ENCODE results near the gene DAZAP2. TPM values are rescaled to one million over a fixed set of nuclear protein-coding genes. Genes with fewer than 3 reads are reported as not detected.
"Not testable (repeated sequence)": the region's sequence is repeated elsewhere in the genome, so short reads cannot be mapped to it uniquely, and the experiment has no call there.

The DAZAP2 gene
- total and polyA plus RNA-seq, 9 of the 15 experiments (the other 6 are each of a cell fraction or from before 2014, with no cell fraction given): 116 to 668 (median 227) TPM

DNA sequence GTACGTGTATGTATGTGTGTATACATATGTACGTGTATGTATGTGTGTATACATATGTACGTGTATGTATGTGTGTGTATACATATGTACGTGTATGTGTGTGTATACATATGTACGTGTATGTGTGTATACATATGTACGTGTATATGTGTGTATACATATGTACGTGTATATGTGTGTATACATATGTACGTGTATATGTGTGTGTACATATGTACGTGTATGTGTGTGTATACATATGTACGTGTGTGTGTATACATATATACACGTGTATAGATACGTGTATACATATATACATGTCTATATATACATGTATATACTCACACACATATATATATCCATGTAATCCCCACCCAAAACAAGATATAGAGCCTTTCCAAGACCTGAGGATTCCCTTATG, 18.8 kb upstream of the DAZAP2 start:
- Histone ChIP-seq H3K4me1 (replicated peaks in 1 of 2; ENCODE audit: control insufficient read depth in 2 of 2, insufficient read depth in 2 of 2, low read length in 2 of 2) (peaks cover 21 to 22% of the 10 kb centered on the region in 2 experiments; a peak in 4 of 5 replicates), H3K9ac (ENCODE audit: insufficient read depth in 1 of 2, low read depth in 2 of 2, low read length in 2 of 2) (peak overlapping the region in 1 of 2 experiments; percentile 91; a peak in 2 of 4 replicates), H3K79me2 (ENCODE audit: control insufficient read depth, insufficient read depth, low read length) (peaks cover 22% of the 10 kb centered on the region), H3K4me2 (ENCODE audit: insufficient read depth, low read length) (peak overlapping the region; percentile 91; the same call in 1 of the 2 replicates)
- H4K20me1 ChIP-seq (replicated peaks; ENCODE audit: control insufficient read depth, insufficient read depth, low read length); H3K27ac ChIP-seq (ENCODE audit: extremely low read depth, low read depth, low read length); H2AFZ ChIP-seq (ENCODE audit: low read depth, low read length); ATAC-seq; H3K4me3 ChIP-seq; BruUV-seq (replicated peaks); DNase-seq (ENCODE audit: extremely low read depth in 1 of 4, low spot score in 3 of 4); H3K9me3 ChIP-seq (replicated peaks; ENCODE audit: control insufficient read depth, insufficient read depth, low read depth, low read length); CTCF ChIA-PET (ENCODE audit: low intra/inter-chr PET ratio); H3K27me3 ChIP-seq (ENCODE audit: control insufficient read depth in 2 of 2, insufficient read depth in 2 of 2, low read length in 2 of 2); H3K36me3 ChIP-seq (ENCODE audit: control insufficient read depth, insufficient read depth, low read length); H3K9me1 ChIP-seq (ENCODE audit: control insufficient read depth, insufficient read depth, low read length); in situ Hi-C loops (cut with MboI); FAIRE-seq: not testable (repeated sequence)
- POLR2A ChIA-PET: interaction anchor here (0.6 to 0.8 kb wide), 2 partner anchors 11 to 30 kb away, joined by 3 read pairs; no protein-coding TSS in a partner anchor
- peak; percentile 64; the same call in 1 of the 2 replicates for TF ChIP-seq ZKSCAN8 (CRISPR knock-in tag; IDR thresholded peaks at IDR 0.05)
- TF ChIP-seq, protein P1, sequence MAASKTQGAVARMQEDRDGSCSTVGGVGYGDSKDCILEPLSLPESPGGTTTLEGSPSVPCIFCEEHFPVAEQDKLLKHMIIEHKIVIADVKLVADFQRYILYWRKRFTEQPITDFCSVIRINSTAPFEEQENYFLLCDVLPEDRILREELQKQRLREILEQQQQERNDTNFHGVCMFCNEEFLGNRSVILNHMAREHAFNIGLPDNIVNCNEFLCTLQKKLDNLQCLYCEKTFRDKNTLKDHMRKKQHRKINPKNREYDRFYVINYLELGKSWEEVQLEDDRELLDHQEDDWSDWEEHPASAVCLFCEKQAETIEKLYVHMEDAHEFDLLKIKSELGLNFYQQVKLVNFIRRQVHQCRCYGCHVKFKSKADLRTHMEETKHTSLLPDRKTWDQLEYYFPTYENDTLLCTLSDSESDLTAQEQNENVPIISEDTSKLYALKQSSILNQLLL (CRISPR knock-in tag; IDR thresholded peaks at IDR 0.05; ENCODE audit: borderline replicate concordance): peak; percentile 84; the same call in 1 of the 2 replicates
- peak; percentile 44; the same call in 1 of the 2 replicates for TF ChIP-seq ZNF140 (CRISPR knock-in tag; IDR thresholded peaks at IDR 0.05)
- TF ChIP-seq ARID2 (IDR thresholded peaks at IDR 0.05): peak; percentile 77; the same call in 1 of the 2 replicates
- TF ChIP-seq, protein P2, sequence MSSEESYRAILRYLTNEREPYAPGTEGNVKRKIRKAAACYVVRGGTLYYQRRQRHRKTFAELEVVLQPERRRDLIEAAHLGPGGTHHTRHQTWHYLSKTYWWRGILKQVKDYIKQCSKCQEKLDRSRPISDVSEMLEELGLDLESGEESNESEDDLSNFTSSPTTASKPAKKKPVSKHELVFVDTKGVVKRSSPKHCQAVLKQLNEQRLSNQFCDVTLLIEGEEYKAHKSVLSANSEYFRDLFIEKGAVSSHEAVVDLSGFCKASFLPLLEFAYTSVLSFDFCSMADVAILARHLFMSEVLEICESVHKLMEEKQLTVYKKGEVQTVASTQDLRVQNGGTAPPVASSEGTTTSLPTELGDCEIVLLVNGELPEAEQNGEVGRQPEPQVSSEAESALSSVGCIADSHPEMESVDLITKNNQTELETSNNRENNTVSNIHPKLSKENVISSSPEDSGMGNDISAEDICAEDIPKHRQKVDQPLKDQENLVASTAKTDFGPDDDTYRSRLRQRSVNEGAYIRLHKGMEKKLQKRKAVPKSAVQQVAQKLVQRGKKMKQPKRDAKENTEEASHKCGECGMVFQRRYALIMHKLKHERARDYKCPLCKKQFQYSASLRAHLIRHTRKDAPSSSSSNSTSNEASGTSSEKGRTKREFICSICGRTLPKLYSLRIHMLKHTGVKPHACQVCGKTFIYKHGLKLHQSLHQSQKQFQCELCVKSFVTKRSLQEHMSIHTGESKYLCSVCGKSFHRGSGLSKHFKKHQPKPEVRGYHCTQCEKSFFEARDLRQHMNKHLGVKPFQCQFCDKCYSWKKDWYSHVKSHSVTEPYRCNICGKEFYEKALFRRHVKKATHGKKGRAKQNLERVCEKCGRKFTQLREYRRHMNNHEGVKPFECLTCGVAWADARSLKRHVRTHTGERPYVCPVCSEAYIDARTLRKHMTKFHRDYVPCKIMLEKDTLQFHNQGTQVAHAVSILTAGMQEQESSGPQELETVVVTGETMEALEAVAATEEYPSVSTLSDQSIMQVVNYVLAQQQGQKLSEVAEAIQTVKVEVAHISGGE (CRISPR knock-in tag; IDR thresholded peaks at IDR 0.05): peak in 1 of 3 experiments; percentile 49; a peak in 1 of 6 replicates
- TF ChIP-seq KDM1A (IDR thresholded peaks at IDR 0.05): peak in 1 of 2 experiments; percentile 96; a peak in 2 of 4 replicates
- TF ChIP-seq, protein P3, sequence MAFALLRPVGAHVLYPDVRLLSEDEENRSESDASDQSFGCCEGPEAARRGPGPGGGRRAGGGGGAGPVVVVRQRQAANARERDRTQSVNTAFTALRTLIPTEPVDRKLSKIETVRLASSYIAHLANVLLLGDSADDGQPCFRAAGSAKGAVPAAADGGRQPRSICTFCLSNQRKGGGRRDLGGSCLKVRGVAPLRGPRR (CRISPR knock-in tag; IDR thresholded peaks at IDR 0.05): peak; percentile 71; the same call in 1 of the 2 replicates
- TF ChIP-seq NCOR1 (IDR thresholded peaks at IDR 0.05): 0 out of 2 replicates have a peak, but pooled peaks have one; percentile 12
- TF ChIP-seq NFIX (CRISPR knock-in tag; IDR thresholded peaks at IDR 0.05; ENCODE audit: low read depth): 0 out of 2 replicates have a peak, but pooled peaks have one; percentile 40
- peak; percentile 80; the same call in 1 of the 2 replicates for TF ChIP-seq MTF1 (CRISPR knock-in tag; IDR thresholded peaks at IDR 0.05; ENCODE audit: borderline replicate concordance)
- 0 out of 2 replicates have a peak, but pooled peaks have one; percentile 27 for TF ChIP-seq JUNB (CRISPR knock-in tag; conservative IDR thresholded peaks at IDR 0.05)
- 0 out of 2 replicates have a peak, but pooled peaks have one; percentile 78 for TF ChIP-seq SLC30A9 (CRISPR knock-in tag; IDR thresholded peaks at IDR 0.05)
- WGBS (ENCODE audit: insufficient coverage, low coverage, missing lambda C conversion rate): 65% methylated on average over 12 of the region's 12 CpGs
- intact Hi-C loops (cut with micrococcal nuclease): loop anchor here (2.0 kb wide), 1 partner anchor 19 kb away; the partner anchor contains the start of gene DAZAP2

Measured in K562 (cell line).